NCI-H2081 treated with DMSO at 0.1 percent for 48 hours (cell line): ENCODE measurements around the gene ZBTB7B.

Experiments used
- DNase-seq: peaks from one replicate; lab custom pipeline; 2025; lab: John Stamatoyannopoulos, UW

Gene ZBTB7B

DNA sequence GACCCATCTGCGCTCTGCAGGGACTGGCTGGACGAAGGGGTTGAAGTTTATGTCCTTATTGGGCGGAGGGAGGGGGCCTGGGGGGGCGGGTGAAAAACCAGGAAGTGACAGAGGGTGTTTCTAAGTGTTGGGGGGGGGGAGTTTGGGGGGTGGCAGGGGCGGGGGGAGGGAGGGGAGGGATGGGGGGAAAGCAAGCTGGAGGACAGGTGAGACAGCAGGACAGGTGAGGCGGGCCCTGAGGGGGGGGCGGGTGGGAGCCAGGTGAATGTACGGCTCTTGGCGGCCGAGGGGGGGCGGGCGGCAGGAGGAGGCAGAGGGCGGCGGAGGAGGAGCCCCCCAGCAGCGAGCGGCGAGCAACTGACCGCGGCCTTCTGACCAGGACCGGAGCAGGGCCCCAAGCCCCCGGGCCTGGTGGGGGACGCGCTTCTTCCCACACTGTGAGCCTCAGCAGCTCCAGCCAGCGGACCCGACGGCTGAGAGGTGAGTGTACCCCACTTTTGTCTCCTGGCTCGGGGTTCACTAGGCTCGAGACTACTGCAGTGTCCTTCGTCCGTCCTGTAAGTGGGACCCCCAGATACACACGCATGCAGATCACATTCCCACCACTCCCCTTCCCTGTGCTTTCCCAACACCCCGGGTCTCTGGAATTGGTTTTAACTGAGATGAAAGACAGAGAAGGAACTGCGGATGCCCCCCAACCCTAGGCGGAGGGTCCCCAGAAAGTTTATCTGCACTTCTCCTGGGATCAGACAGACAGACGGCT lies at the start of gene ZBTB7B:
Gene ZBTB7B, plus strand, starts transcription at position 339 of the 763 bp plus-strand sequence. CDS start 11,859 bp downstream, outside the sequence.
- DNase-seq, result no peak

DNA sequence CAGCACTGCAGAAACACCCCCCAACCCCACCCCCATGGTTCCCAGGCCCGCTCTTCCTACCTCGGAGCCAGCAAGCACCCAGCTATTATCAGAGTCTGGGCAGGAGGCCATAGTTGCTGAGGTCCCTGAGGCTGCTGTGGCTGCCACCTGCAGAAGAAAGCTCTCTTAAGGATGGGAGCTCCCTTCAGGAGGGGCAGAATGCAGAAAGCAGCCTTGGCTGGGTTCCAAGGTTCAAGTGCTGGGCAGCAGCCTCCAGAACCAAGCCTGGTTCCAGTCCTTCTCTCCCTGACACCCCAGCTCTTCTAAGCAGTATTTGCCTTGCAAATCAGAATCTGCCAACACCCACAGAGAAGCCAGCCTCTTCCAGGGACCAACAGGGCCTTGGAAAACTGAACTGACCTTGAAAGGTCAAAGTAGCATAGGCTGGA lies 49.0 kb upstream of the ZBTB7B start:
- no peak for DNase-seq

DNA sequence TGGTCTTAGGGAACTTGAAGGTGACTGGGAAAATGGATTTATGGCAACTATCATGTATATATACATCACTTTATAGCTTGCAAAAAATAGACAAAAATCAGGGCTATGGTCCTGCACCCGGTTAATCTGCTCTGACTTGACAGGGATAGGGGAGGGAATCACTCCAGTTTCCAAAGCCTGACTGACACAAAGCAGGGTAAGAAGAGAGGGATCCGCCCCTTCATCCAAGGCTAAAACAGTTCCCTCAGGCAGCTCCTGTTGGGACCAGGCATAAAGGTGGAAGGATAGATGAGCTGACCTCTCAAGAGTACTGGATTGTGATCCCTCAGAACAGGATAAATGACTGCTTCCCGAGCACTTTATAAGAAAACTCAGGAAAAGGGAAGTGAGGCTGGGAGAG lies 48.1 kb upstream of the ZBTB7B start:
- no peak for DNase-seq

DNA sequence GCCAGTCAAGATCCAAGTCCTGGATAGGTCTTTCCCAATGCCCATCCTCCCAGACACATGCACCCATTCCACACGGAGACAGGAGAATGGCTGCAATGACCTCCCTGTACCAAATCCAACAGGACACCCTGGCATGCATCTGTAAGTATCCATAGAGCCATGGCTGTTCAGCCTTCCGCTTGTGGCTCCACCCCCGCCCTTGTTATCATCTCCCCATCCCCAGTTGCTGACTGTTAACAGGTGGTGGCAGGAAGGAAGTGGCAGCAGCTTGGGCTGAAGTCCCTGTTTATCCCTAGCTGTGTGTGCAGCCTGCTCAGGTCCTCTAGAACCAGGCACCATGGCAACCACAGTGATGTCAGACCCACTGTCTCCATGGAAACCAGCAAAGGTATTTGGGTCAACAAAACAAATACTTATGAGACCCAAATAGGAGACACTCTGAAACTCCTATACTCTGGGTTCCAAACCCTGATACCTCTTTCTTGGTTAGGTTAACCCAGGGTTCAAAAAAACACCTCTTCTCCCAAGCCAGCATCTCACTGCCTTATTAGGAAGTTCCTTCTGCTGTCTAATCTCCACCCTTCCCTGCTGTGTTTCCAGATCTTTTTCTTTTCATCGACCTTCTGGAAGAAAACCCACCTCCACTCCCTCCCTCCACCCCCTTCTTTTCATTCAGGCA lies 47.4 kb upstream of the ZBTB7B start:
- DNase-seq, result no peak

DNA sequence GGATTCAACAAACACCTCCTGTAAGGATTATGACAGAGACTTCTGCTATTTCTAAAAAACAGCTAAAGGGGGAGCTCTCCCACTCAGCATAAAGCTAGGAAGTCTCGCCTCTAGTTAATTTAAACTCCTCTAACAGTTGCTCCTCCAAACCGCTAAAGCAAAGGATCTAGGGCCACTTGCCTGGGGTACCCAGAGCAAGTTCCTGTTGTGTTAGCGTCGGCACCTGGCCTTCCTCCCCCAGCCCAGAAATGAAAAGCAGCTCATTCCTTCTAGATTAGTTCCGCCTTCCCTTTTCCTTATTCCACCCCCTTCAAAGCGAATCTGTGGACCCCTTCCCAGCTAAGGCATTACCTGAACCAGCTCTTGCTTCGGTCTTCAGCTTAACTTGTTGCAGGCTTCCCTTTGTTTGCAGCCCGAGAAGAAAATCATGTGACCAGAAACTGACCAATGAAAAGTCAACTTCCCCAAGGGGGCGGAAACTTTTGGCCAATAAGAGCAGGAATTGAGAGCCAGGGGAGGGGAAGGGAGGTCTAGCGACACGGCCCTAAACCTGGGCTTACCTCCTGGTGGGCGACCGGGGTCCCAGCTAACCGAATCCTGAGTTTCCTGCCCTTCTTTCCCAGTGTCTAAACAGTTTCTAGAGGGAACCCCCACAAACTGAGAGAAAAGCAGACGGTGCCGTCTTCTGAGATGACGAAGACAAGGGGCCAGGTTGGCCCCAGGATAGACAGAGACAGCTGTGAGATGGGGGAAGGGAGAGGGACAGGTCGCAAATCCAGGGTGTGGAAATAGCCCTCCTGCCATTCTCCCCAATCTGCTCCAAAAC lies 46.7 kb upstream of the ZBTB7B start, which contains the start of gene PBXIP1:
Gene PBXIP1, minus strand, starts transcription at position 382 of the 826 bp plus-strand sequence. CDS start 2,378 bp downstream, outside the sequence.
- peak; percentile 30 for DNase-seq

DNA sequence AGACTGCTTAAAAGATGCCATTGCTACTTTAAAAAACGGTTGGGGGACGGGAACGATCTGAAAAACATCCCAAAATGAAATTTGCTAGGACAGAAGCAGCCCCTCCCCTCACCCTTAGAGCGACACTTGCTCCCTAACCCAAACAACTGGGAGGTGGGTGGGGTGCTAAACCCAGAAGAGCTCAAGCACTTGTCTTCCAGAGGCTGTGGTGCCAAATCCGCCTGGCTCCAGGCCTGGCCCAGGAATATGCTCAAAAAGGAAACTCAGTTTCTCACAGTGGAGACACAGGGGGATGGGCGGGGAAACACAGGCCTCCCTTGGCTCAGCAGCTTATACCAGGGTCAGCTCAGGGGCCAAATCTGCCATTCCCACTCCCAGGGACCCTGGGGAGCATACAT lies 46.1 kb upstream of the ZBTB7B start:
- no peak for DNase-seq

DNA sequence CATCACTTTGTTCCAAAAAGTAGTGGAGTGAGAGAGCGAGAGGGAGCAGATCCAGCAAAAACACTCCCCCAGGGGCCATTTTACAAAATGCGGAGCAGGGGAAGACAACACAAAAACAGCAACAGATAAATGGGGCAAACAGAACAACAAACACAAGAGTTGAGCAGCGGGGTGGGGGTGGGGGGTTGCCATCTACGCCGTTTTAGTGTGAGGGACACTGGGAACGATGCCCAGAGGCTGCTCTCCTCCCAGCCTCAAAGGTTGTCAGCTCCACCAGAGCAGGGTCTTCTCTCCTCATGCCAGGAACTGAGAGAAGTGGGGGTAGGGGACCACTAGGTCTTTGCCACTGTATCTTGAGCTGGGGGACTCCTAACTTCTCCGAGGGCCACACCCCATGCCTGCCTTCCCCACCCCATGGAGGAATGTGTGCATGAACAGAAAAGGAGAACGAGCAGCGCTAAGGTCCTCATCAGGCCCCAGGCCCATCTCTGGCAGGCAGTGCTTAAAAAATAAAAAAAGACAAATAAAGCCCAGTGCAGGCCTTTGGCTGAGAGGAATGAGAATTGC lies 45.4 kb upstream of the ZBTB7B start:
- DNase-seq, result no peak

DNA sequence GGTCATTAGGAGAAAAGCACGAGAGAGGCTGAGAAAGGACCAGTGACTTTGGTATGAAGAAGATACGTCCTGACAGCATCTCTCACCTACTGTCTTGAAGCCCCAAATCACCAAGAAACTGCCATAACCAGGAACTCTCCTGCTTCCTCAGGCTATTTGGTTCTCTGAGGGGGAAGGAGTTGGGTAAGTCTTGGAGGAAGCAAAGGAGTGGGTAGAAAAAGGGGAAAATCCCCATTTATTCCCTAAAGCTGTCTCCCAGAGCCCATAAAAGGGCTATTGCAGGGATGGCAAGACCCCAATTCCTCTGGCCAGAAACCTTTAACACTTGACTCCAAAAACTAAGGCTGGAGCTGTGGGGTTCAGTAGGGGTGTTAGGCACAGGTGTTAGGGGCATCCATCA lies 44.6 kb upstream of the ZBTB7B start:
- DNase-seq, result no peak

DNA sequence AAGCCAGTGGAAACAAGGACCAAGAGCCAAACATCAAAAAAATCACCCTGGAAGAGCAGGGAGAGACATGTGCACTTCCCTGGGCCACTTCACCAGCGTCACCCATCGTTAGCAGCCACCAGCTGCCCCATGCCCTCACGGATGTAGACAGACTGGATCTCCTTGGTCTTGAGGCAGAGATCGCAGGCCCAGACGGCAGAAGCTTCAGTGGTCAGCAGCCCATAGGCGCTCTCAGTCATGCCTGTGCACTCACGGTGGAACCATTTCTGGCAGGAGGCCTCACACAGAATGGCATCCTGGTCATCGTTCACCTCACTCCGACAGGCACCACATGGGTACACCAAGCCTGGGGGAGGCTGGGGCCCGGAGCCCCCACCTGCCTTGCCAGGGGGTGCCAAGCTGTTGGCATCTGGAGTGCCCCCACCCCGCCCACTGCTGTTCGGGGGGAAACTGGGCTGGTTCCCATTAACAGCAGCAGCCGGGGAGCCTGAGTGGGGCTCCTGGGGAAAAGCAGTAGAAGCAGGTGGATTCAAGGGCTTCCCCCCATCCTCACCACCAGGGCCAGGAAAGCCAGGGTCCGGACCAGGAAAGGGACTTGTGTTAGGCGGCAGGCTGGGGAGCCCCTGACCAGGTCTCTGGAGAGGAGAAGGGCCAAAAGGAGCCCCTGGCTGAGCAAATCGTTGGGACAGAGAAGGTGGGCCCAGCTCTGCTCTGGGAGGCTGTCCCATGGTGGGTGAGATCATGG lies 43.7 kb upstream of the ZBTB7B start:
- DNase-seq, result no peak

DNA sequence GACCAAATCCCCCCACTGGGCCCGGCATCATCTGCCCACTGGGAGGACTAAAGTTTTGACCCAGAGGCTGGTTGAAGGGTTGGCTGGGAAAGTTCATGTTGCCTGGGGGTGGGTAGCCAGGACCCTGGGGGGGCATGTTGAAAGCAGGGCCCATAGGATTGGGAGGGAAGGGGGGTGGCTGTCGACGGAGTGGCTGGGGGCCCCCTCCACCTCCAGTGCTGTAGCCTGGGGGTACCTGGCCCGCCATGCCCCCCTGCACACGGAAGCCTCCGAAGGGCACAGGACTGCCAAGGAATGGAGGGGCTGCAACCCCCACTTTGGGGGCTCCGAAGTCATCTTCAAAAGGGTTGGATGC lies 43.2 kb upstream of the ZBTB7B start:
- no peak for DNase-seq

DNA sequence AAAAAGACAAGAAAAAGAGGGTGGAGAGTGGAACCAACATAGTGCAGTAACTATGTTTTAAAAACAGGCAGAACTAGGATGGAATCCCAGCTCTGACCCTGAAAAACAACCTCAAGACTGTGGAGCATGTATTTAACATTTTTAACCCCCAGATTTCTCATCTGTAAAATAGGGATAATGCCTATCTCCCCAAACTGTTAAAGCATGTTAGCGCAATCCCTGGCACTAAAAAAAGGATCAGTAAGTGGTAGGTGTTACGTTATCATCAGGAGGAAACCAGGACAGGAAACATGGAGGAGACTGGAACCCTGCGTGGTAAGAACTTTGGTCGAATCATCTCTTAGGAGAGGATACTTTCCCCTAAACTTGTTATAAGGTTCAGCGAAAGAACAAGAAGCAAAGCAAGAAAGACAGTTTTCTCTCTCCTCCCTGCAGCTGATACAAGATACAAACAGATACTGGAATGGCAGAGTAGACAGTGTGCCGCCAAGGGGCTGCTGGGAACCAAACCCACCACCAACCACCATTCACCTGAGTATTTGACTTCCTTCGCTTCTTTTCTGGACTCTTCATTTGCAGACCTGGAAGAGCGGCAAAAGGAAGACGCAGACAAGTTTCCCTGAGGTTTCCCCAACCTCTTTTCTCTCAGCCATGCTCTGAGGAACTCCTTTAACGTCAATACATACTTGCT lies 42.0 kb upstream of the ZBTB7B start:
- no peak for DNase-seq

DNA sequence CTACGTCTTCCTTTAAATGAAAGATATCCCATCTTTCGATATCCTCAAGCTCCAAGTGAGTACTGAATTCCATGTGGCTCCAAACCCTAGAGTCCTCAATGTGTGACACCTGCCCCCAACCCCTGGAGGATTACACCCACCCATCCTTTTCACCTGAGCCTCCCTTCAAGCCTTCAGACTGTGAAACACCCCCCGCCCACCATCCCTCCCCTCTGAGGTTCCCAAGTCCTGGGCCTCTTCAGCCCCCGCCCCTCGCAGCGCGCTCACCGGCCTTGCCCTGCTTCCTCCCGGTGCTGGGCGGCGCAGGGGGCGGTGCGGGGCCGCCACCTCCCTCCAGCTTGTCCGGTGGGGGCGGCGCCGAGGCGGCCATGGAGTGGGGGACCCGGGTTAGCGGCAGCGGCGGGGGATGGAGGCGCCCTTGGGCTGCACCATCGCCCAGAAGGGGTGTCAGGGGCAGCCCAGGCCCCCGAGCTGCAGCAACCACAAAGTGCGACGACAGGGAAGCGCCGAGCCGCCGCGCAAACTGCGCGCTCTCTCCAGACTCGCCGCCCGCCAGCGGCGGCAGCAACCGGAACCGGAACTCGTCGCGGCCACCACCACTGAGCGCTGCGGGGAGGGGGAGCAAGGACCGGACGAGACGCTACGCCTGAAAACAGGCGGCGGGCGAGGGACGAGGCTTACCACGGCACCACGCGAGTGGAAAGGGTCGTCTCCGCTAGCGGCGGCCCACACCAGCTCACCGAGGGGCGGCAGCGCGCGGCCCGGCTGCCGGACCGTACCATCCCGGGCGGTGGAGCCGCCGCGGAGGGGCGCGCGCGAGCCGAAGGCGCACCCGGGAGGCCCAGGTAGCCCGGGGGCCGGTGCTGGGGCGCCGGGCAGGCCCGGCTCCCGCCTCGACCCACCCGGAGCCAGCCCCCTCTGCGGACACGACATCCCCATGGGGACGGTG lies 41.1 kb upstream of the ZBTB7B start, which contains the start of gene PYGO2:
Gene PYGO2, minus strand, starts transcription at position 576 of the 949 bp plus-strand sequence. Its CDS starts 206 bp downstream, at position 370.
- no peak for DNase-seq

DNA sequence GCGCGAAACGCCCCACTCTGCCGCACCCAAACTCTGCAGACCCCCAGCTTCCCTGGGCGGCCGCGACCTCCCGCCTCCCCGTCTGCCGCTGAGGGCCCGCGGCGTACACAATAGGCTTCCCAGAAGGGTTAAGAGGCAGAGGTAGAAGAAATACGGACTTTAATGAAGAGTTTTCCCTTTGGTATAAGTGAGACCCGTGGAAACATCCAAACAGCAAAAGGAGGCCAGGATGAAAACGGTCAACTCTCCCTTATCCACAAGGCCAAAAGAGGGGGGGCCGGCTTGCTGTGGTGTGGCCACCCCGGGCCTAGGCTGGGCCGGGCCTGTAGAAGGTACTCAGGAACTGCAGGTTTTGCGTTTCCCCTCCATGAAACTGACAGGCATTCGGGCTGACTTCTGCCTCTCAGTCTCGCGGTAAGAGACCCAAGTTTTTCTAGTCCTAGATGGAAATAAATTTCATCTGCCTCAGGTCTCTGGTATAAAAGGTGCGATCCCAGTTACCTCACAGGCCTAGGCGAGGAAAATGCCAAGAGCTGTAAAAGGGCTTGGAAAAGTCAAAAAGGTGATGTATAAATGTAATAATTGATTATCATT lies 40.3 kb upstream of the ZBTB7B start:
- DNase-seq, result no peak

DNA sequence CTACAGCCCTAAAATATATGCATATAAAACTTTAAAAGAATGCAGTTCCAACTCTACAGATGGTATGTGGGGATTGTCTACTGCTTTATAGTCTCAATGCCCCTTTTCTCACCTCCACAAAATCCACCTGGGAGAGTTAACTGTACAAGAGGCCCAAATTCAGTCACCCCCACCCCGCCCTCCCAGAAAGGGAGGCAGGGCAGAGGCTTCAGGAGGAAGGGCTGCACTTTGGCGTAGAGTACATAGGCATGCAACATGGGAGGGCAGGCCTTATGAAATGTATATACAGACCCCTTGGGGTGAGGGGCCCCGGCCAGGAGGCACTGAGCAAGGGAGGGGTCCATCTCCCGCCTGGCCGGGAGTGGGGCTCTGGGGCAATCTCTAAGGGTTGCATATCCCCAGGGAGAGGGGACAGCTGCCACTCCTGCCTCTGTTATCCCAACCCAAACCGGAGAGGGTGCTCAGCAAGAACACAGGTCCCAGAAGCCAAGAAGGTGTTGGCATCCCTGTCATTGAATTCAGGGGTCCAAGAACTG lies 39.7 kb upstream of the ZBTB7B start:
- DNase-seq, result no peak

DNA sequence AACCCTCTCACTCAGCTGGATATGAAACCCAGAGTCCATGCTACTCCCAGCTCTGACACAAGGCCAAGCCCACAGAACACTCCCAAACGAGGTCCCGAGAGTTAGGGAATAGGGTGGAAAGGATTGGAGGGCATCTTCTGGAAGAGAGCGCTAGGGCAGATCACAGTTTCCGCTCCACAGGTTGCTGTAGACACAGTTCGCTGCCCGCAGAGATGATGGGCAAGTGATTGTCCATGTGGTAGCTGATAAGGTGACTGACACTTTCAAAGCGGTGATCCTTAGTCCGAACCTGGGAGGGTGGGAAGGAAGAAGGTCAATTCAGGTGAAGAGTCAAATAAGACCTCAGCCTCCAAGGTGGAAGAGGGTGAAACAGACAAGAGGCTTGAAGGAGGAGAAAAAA lies 39.0 kb upstream of the ZBTB7B start:
- no peak for DNase-seq

DNA sequence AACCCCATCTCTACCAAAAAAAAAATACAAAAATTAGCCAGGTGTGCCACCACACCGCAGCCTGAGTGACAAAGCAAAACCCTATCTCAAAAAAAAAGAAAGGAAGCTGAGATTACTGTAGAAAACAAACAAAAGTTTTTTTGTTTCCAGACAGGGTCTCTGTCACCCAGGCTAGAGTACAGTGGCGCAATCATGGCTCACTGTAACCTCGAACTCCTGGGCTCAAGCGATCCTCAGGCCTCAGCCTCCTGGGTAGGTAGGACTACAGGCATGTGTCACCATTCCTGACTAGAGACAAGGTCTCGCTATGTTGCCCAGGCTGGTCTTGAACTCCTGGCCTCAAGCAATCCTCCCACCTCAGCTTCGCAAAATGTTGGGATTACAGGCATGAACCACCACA lies 38.2 kb upstream of the ZBTB7B start:
- no peak for DNase-seq

DNA sequence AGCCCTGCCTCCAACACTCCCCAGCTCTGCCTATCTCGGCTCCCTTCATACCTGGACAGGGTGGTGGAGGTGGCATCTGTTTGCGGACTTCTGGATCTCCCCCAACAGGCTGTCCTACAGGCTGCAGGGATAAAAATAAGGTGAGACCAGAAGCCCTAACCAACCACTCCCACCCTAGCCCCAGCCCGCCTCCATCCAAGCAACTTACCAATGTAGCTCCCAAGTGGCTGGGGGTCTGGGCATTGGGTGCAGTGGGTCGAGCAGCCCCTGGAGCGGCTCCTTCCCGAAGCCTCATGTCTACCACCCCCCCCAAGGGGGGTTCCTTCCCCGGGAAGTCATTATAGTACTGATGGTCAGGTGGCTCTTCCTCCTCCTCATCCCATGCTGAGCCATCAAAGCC lies 36.5 kb upstream of the ZBTB7B start:
- DNase-seq, result no peak

DNA sequence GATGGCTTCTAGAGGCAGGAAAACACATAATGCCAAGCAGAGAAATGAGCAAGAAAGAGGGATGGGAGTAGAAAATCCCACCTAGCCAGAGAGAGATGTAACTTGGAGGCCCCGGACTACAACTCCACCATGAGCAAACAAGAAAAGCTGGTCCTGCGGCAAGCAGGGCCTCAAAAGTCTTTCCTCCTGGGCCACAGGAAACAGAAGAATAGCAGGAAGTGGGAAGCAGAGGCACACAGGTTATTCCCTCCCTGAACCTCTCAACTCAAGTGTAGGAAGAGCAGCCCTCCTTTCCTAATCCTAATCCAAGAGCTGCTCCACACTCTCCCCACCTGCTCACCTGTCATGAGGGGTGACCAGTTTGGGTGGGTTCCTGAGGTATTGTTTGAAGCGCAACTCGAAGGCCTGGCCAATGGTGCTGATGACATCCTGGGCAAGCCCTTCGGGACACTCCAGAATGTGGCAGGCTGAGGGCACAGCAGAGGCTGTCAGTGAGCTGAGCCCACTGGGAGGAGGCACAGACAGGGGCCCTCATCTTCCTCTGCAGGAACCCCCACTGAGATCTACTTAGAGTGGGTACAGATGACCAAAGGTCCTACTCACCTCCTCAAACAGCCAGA lies 35.2 kb upstream of the ZBTB7B start:
- DNase-seq, result no peak

DNA sequence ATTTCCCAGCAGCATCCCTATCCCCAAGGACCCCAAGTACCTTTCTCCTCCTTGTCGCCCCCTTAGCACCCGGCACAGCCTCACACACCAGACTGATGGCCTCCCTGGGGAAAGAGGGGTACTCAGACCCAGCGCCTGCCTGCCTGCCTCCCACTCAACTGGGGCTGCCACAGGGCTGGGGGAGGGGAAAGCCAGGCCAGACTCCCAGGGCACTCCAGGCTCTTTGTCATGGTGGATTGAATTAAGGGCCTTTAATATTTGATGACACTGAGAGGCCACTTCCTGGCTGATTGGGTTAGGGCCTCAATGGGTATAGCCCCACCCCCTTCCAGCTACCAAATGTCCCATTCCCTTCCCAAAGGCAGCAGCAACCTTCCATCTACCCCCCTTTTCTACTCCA lies 33.9 kb upstream of the ZBTB7B start:
- DNase-seq, result no peak
